HG03469 (cell line): ENCODE measurements around the gene SPHK2.
"Not testable (repeated sequence)": the region's sequence is repeated elsewhere in the genome, so short reads cannot be mapped to it uniquely, and the experiment has no call there.

Experiments used
- ATAC-seq: cut with Tn5 transposase; IDR thresholded peaks from one replicate; pipeline ENCODE4 v1.9.1; 2021; ENCODE audit warnings: mild to moderate bottlenecking, moderate library complexity, moderate number of reproducible peaks; ENCODE audit not compliant: unreplicated experiment

The SPHK2 gene

DNA sequence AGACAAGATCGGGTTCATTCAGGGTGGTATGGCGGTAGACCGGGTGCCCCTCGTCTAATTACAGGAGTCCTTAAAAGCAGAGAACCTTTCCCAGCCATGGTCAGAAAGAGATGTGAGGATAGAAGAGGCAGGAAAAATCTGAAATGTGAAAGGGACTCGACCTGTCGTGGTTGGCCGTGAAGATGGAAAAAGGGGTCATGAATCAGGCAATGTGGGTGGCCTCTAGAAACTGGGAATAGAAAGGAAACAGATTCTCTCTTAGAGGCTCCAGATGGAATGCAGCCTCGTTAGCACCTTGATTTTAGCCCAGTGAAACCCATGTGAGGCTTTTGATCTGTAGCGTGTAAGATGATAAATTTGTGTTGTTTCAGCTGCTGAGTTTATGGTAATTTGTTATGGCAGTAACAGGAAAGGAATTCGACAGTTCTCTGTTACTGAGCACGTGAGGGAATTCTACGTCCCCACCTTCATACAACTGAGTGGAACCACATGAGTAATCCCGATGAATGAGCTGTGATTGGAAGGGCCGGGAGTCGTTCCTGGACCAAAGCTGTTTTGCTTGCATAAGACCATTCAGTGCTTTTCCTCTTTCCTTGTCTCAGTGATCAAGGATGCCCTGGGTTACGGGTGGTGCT lies 37.7 kb downstream of the SPHK2 start:
- ATAC-seq, result no peak

DNA sequence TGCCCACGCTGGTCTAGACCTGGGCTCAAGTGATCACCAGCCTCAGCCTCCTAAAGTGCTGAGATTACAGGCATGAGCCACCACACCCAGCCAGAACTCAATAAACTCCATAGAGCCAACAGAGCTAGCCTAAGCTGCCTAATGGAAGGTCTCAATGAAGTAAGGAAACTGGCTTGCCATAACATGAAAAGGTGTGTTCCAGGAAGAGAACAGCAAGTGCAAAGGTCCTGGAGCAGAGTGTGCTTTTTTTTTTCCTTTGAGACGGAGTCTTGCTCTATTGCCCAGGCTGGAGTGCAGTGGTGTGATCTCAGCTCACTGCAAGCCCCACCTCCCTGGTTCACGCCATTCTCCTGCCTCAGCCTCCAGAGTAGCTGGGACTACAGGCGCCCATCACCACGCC lies 38.5 kb downstream of the SPHK2 start:
- not testable (repeated sequence) for ATAC-seq

DNA sequence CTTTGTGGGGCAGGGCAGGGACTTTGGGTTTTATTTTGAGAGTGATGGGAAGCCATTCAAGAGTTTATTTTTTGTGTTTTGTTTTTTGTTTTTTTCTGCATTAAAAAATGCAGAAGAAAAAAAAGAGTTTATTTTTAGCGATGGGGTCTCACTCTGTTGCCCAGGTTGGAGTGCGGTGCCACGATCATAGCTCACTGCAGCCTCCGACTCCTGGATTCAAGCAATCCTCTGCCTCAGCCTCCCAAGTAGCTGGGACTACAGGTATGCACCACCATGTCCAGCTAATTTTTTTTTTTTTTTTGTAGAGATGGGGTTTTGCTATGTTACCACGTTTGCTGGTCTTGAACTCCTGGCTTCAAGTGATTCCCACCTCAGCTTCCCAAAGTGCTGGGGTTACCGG lies 39.2 kb downstream of the SPHK2 start:
- ATAC-seq, result no peak

DNA sequence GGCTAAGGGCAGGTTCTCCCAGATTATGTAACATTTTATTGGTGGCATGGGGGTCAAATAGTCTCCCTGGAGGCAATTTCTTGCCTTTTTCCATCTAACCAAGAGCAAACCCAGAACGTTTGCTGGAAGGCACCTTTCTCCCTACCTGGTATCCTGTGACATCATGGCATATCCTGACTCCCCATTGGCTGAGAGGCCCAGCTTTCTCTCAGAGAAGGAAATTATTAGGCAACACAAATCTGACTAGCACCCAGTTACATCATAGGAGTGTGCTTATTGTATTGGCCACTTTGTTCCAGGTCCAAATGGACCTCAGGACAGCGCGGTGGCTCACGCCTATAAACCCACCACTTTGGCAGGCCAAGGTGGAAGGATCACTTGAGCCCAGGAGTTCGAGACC lies 40.5 kb downstream of the SPHK2 start:
- no peak for ATAC-seq

DNA sequence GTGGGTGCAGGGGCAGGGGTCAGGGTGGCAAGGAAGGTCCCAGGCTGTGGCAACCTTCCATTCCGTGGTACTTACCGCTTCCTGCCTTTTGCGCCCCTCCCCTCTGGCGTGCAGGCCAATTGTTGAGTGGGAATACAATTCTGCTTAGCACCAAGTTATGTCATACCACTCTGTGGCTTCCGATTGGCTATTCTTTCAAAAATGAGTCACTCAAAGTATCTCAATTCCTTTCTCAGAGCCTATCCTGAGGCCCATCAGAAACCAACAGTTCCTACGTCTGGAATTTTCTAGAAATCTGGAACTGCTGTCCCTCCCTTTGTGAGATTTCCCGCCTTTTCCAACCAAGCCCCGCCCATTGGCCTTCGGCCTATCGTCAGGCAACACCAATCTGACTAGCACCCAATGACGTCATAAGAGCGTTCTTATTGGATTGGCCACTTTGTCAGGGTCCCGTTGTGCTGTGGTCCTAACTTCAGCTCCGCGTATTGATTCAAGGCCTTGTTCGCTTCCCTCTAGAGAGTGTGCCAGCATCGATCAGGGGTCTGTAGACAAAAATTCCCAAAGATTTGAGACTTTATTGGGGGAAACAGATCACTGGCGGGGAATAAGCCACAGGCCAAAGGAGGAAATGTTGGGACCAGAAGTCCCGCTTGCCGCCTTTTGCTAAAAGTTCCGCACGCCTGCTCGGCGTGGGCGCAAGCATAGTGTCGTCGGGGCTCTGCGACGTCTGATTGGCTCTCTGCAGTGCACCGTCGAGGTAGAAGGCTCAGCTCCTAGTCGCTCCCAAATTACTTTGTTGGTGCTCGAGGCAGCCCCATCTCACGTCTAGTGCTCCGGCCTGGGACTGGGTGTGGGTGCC lies 41.8 kb downstream of the SPHK2 start:
- peak; percentile 47 for ATAC-seq

DNA sequence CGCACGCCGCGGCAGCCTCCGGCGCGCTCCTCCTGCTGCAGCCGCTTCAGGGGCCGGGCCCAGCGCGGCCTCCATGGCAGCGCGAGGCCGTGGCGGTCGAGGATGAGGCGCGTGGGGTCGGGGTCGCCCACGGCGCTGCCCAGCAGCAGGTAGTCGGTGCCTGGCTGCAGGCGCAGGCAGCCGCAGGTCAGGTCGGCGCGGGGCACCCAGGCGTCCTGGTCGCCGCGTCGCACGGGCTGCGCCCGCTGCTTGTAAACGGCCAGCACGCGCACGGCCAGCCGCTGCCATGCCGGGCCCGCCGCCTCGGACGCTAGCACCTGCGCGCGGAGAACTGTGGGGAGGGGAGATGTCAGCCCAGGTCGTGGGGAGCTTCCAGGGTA lies 42.4 kb downstream of the SPHK2 start:
- ATAC-seq, result no peak

DNA sequence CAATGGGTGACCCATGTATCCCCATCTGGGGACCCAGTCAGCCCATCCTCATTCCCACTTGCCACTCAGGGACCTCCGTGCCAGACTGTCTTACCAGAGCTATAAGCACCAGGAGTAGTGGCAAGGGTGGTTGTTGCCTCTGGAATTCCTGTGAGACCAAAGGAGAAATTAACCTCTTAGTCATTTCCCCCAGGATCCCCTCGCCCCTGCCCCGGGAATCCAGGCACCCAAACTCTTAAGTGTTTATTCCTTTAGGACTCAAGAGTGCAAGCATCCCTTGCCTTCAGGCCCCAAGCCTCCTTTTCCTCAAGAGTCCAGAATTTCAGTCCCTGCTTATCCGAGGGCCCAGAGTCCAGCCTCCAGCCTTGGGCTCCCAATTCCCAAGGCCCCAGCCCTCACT lies 44.4 kb downstream of the SPHK2 start:
- ATAC-seq, result no peak

DNA sequence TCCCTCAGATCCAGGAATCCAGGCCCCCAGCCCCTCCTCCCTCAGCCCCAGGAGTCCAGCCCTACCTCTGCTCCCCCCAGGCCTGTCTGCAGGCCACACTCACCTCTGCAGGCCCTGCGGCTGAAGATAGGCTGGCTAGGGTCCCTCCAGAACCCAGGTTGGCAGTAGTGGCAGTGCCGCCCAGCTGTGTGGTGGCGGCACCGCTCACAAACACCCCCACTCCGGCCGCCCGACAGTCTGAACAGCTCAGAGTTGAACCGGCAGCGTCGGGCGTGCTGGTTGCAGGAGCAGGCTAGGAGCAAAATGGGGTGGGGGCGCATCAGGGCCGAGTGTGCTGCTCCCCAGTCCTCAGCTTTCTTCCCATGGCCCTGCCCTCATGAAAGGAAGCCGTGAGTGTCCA lies 45.2 kb downstream of the SPHK2 start:
- ATAC-seq, result no peak

DNA sequence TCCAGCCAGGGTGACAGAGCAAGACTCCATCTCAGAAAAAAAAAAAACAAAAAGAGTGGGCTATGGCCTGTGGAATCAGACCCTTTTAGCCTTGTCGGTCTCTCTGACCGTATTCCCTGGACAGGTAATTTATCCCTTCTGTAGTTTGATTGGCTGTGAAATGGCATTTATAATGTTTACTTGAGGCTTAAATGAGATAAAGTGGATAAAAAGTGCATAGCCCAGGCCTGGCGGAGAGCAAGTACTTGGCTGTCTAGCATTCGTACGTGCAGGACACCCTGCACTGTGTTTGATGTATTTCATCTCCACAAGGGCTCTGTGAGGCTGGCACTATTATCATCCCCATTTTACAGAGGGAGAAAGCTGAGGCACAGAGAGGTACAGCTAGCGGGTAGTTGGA lies 46.5 kb downstream of the SPHK2 start:
- ATAC-seq, result no peak

DNA sequence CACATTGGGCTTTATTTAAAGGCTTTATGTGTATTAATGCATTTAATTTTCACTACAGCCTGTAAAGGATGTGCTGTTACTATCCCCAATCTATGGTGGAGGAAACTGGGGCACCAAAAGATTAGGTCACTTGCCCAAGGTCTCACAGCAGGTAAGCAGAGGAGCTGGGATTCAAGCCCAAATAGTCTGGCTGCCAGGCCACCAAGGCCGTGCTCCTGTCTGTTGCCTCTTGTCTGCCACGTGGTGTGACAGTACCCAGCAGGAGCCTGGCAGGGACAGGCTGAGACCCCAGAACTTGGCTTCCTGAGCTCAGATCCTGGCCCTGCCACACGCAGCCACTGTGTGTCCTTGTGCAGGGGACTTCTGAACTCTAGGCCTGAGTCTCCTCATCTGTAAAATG lies 49.0 kb downstream of the SPHK2 start:
- ATAC-seq, result no peak

DNA sequence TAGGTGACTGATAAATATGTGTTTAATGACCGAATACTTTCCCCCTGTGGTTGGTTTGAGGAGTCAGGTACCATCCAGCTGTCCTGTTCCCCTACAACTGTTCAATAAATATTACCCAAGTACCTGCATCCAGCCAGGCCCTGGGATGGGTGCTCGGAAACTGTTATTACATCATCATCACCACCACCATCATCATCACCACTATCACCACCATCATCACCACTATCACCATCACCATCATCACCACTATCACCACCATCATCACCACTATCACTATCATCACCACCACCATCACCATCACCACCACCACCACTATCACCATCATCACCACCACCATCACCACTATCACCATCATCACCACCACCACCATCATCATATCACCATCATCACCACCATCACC lies 49.5 kb downstream of the SPHK2 start:
- no peak for ATAC-seq

DNA sequence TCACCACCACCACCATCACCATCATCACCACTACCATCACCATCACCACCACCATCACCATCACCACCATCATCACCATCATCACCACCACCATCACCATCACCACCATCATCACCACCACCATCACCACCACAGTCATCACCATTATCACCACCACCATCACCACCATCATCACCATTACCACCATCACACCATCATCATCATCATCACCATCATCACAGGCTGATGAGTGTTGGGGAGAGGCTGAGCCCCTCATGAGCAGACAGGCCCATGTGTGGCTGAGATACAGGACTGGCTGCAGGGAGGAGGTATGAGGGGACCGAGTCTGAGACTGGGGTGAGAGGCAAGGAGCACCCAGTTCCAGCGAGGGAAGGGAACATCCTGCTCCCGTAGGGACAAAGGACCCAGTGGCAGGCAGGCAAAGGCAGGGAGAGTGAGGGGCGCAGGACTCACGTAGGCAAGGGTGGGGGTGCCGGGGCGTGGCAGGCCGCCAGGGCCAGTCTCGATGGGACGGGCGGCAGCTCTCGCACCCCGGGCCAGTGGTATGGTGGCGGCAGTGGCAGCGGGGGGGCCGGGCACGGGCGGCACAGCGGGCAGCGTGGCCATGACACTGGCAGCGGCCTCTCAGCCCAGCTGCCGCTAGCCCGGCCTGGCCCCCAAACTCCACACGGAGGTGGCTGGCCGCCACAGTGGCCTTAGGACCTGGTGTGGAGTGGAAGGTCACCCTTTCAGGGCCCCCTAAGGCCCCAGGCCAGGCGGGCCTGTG lies 50.8 kb downstream of the SPHK2 start:
- no peak for ATAC-seq

DNA sequence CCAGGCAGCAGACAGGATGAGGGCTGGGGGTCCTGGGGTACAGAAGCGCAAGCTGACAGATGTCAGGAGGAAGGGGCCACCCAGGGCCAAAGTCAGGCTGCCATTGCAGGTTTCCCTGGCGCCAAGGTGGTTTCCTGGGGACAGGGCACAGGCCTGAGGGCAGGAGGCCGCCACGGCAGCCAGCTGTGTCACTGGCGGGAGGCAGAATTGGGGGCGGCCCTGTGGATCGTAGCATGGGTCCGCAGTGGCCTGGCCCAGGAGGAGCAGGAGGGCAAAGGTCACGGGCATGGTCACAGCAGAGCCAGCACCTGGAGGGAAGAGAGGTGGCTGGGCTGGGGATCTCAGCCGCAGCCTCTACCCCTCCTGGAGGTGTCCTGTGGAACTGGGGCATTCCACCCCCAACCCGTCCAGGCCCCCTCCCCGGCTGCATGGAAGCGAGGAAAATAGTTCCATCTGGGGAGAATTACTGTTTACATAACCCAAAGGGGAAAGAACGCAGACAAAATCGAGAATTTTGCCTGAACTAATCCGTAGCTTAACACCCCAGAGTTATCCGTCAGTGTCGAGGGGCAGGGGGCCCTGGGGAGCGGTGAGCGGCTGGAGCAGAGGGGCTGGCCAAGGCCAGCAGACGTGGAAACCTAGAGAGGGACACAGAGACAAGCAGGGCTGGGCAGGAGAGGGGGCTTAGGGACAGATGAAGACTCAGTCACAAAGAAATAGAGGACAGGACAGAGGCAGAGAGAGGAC lies 51.6 kb downstream of the SPHK2 start:
- ATAC-seq, result no peak

DNA sequence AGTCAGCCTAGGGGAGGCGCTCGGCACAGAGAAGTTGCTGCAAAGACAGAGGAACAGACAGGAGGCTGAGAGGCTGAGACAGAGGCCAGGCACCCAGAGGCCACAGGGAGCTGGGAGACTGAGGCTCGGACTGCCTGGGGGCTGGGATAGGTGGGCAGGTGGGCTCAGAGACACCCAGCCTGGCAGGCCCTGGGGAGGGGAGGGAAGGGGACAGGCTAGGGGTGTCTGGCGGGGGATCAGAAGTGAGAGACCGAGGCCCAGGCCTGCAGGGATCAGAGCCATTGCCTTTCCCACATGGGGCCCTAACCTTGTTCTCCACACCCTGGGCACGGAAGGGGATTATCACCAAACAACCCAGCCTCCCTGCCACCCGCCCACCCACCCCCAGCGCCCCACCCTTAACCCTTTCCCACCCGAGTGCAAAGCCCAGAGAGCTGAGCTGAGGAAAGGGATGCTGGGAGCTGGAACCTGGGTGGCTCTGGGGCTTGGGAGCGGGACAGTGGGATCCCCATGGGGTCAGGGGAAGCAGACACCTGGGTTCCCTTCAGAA lies 52.2 kb downstream of the SPHK2 start:
- no peak for ATAC-seq

DNA sequence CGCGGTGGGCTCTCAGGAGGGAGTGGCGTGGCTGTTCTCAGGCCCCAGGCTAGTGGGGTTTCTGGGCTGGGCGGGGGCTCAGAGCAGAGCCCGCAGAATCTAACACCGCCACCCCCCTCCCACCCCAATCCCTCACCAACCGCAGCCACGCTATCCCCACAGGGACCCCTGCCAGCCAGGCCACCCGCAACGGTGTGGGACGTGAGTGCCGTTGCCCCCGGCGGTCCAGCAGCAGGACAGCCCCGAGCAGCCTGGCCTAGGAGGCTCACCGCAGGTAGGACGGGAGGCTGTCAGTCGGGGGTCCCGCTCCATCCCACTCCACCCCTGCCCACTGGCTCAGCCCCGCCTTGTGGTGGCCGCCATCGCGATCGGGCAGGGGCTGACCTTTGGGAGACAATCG lies 53.7 kb downstream of the SPHK2 start, which contains the start of gene NTN5:
Gene NTN5 (minus strand): TSS at position 24 of the 400 bp plus-strand sequence. CDS start 2,031 bp downstream, outside the sequence.
- no peak for ATAC-seq

DNA sequence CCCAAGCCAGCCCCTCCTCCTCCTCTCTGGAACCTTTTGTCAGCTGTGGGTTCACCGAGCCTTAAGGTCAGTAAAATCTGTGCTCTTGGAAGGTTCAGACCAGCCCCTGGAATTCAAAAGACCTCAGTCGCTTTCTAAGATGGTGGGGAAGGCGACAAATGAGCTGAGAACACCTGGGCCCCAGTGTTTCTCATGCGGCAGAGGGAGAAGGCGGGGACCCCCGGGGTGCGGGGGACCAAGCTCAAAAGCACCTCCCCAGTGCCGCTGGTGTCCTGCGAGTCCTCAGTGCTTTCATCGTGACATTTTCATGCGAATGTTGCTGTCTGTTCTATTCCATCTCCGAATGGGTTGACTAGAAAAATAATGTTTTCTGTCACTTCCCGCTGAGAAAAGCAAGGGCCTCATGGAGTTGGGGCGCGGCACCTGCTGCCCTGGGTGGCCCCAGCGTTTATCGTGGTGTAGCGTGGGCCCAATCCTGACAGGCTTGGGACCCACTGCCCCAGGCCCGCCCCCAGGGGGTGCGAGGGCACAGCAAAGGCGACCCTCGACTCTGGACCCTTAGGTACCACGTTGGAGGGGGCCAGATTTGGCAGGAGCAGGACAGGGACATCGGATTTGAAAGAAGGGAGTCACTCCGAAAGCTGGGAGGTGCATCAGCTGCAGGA lies 54.3 kb downstream of the SPHK2 start:
- no peak for ATAC-seq

DNA sequence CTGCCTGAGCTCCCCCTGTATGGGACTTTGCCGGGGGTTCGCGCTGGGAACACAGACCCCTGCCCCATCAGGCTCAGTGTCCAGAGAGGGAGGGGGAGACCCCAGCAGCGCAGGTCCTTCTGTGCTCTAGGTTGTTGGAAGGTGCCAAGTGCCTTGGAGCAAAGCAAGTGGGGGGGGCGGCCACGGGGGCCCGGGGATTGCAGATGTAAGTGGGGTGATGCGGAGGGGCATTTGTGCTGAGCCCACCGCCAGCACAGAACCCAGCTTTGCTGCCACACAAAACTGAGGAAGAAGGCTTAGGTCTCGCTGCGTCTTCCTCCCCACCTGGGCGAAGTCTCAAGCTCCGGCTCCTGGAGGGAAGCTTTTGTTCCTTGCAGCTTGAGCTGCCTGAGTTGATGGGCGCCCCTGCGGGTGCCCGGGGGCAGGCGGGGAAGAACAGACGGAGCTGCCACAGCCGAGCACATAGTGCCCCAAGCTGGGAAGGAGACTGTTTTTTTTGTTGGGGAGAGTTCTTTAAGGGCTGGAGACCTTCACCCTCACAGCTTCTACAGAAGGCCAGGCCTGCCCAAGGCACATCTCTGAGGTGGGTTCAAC lies 55.0 kb downstream of the SPHK2 start:
- ATAC-seq, result no peak

DNA sequence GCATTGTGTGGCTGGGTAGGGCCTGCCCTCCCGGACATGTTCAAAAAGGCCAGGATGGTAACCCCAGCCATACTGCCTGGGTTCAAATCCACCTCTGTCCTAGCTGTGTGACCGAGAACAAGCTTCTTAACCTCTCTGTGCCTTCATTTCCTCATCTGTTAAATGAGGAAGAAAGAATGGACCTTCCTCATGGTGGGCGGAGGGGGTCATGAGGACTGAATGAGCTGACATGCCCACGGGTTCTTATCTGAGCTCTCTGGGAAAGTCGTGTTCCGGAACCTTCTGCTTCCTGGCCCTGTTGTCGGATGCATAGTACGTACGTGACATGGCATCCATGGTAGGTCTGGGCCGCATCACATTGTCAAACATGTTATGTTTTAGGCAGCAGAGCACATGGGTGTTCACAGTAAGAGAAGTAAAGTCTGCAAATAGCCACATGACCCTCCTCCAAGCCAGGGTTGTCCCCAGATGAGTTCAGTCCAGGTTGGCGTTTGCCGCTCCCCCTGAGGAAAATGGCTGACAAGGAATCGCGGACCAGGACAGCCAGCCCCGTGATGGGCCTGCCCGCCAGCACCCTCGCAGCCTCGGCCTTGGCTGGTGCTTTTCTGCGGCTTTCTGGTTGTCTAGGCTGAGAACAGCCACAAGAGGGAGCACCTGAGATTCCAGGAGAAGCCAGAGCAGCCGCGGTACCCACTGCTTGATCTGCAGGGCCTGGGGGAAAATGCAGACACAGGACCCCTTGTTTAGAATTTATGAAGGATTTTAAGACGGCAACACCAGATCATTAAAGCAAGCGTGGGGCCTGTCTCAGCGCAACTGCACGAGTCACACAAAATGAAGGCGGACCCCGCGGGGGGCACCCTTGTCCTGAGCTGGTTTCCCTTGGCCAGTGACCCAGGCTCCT lies 55.9 kb downstream of the SPHK2 start:
- no peak for ATAC-seq

DNA sequence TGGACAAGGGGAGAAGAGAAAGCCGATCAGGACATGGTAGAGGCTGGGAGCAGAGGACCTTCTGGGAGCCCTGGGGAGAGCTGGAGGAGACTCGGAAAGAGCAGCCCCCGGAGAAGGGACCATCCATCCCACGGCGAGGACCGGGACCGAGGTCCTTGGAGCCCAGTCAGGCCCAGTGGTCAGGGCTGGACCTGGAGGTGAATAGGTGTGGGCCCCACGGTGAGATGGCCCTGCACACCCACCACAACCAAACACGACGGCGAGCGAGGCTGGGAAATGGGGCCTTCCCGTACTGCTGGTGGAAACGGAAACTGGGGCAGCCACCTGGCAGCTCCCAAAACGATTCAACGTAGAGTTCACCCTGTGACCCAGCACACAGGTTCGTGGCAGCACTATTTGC lies 57.2 kb downstream of the SPHK2 start:
- no peak for ATAC-seq
